HG03571 (cell line): Measurements from ENCODE around the gene IL27RA.

Source experiments
- ATAC-seq: cut with Tn5 transposase; IDR thresholded peaks from one replicate; pipeline ENCODE4 v1.9.1; 2021; ENCODE audit not compliant: unreplicated experiment

IL27RA gene

GRCh38 chr19:14082675-14082960 lies 51.1 kb downstream of the IL27RA start:
- no peak for ATAC-seq

- ATAC-seq, result no peak
Observed at GRCh38 chr19:14085309-14085995, 53.9 kb downstream of the IL27RA start, which contains the start of gene C19orf67. TSS of gene C19orf67 (minus strand) at chr19:14085783. CDS start at chr19:14085627, 156 bp downstream.

GRCh38 chr19:14086098-14086497 lies 54.5 kb downstream of the IL27RA start:
- no peak for ATAC-seq

GRCh38 chr19:14088634-14089411 lies 57.3 kb downstream of the IL27RA start:
- ATAC-seq, result no peak

GRCh38 chr19:14089412-14089661 lies 57.8 kb downstream of the IL27RA start:
- no peak for ATAC-seq

- ATAC-seq, result peak; percentile 14
Observed at GRCh38 chr19:14089662-14090508, 58.3 kb downstream of the IL27RA start.

GRCh38 chr19:14090509-14091080 lies 59.0 kb downstream of the IL27RA start, which contains the start of gene SAMD1:
TSS of gene SAMD1 (minus strand) at chr19:14090751.
- peak; percentile 48 for ATAC-seq

- ATAC-seq, result peak; percentile 39
Observed at GRCh38 chr19:14091081-14091812, 59.7 kb downstream of the IL27RA start.

GRCh38 chr19:14091813-14092462 lies 60.4 kb downstream of the IL27RA start:
- ATAC-seq, result peak; percentile 2

- no peak for ATAC-seq
Observed at GRCh38 chr19:14093117-14093823, 61.7 kb downstream of the IL27RA start.

- no peak for ATAC-seq
Observed at GRCh38 chr19:14094854-14095253, 63.3 kb downstream of the IL27RA start.

- ATAC-seq, result no peak
Observed at GRCh38 chr19:14096272-14096992, 64.9 kb downstream of the IL27RA start.

GRCh38 chr19:14097532-14098151 lies 66.1 kb downstream of the IL27RA start:
- ATAC-seq, result no peak

GRCh38 chr19:14101003-14101545 lies 69.5 kb downstream of the IL27RA start:
- no peak for ATAC-seq

GRCh38 chr19:14102102-14102696 lies 70.6 kb downstream of the IL27RA start:
- ATAC-seq, result no peak

GRCh38 chr19:14102756-14103155 lies 71.2 kb downstream of the IL27RA start:
- no peak for ATAC-seq
